Fibroblast of the aortic adventitia (primary cell): ENCODE measurements around the gene UBE2QL1. TPM values are rescaled to one million over a fixed set of nuclear protein-coding genes. Genes with fewer than 3 reads are reported as not detected.

Experiments used
- DNase-seq: peaks from one replicate; pipeline ENCODE4 v3.0.0-alpha.2; 2010; ENCODE audit warnings: low read depth
- H3K4me3 ChIP-seq: 2 replicates; pipeline ENCODE4 v1.5.1; 2011; ENCODE audit warnings: low read depth, mild to moderate bottlenecking, control low read depth, low read length, moderate library complexity
- total RNA-seq: library from RNA; depleted of rRNA; stranded (reverse); fragments of >200 nt; gene quantifications from 2 replicates; pipeline ENCODE4 v1.2.3, GENCODE V29; 2012; ENCODE audit warnings: low replicate concordance
- TF ChIP-seq, protein P1 (sequence below): IDR thresholded peaks from 2 replicates; pipeline ENCODE4 v1.5.1; 2011; ENCODE audit warnings: mild to moderate bottlenecking, low read length, control low read depth, inconsistent platforms; ENCODE audit not compliant: insufficient read depth

UBE2QL1 gene
- total RNA-seq, 1 donor = under 0.01 TPM

DNA sequence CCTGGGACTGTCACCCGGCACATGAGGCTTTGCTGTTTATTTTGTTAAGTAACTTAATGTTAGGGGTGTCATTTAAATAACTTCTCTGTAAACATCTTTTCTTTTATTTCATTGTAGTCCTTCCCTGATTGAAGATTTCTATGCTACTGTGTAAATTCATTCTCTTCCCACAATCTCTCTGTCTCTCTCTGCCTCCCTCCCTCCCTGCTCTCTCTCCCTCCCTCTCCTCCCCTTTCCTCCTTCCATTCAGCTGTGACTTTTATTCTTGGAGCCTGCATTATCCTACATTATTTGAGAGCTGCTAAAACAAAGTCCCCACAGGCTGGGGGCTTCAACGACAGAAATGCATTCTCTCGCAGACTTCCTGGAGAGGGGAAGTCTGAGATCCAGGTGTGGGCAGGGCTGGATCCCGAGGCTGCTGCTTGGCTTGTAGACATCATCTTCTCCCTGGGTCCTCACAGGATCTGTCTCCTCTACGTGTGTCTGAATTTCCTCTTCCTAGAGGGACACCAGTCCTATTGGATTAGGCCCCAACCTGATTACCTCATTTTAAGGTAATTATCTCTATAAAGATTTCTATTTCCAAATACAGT, 18.4 kb downstream of the UBE2QL1 start:
- TF ChIP-seq, protein P1, sequence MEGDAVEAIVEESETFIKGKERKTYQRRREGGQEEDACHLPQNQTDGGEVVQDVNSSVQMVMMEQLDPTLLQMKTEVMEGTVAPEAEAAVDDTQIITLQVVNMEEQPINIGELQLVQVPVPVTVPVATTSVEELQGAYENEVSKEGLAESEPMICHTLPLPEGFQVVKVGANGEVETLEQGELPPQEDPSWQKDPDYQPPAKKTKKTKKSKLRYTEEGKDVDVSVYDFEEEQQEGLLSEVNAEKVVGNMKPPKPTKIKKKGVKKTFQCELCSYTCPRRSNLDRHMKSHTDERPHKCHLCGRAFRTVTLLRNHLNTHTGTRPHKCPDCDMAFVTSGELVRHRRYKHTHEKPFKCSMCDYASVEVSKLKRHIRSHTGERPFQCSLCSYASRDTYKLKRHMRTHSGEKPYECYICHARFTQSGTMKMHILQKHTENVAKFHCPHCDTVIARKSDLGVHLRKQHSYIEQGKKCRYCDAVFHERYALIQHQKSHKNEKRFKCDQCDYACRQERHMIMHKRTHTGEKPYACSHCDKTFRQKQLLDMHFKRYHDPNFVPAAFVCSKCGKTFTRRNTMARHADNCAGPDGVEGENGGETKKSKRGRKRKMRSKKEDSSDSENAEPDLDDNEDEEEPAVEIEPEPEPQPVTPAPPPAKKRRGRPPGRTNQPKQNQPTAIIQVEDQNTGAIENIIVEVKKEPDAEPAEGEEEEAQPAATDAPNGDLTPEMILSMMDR = no peak
- no peak overlapping the region for H3K4me3 ChIP-seq
- no peak for DNase-seq

DNA sequence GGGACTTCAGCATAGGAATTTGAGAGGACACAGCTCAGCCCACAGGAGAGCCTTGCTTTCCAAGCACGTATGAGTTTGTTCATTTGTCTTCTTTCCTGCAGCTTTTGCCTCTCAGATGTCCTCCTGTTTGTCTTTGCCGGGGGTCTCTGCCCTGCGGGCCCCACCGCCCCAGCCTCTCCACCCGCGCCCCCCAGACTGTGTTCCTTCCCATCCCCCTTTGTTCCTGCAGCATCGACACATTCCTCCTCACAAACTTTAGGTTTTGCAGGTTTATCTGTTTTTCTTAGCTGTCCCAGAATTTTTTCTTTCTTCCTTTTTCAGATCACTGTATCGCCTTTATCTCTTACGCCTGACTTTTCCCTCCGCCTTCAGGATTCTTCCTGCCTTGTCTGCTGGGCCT, 18.9 kb downstream of the UBE2QL1 start:
- TF ChIP-seq, protein P1 = no peak
- no peak for DNase-seq
- H3K4me3 ChIP-seq = no peak overlapping the region

DNA sequence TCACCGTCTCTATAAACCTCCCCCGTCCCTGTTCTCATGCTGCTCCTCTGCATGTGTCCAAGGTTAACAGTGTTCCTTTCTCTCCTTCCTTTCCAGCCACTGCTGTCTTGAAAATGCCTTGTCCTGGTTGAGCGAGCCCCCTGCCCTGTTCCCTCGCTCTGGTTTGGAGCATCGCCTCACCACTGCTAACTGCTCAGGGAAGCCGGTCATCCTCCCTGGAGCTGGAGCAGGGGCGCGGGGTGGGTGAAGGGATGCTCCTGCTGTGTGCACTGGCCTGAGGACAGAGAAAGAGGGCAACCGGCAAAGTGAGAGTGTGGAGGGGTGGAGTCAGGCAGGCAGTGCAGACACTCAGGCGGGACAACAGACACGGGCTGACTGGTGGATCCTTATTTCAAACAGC, 19.4 kb downstream of the UBE2QL1 start:
- no peak for DNase-seq
- no peak overlapping the region for H3K4me3 ChIP-seq
- TF ChIP-seq, protein P1 = no peak

DNA sequence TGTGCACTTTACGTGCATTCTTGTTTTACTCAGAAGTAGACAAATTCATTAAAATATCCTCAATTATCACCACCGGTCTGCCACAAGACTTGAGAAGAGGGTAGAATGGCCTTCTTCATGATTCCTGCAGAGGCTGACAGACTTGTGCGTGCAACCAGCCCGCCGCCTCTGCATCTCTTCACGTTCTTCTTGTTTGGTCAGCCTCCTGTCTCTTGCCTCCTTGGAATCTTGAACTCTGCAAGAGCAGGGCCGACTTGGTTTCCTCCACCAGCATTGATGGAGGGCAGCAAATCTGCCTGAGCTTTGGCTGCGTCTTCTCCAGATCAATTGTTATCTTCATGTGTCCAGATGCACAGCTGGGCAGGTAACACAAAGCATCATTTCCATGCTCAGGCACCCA, 20.2 kb downstream of the UBE2QL1 start:
- no peak for DNase-seq
- no peak overlapping the region for H3K4me3 ChIP-seq
- TF ChIP-seq, protein P1 = no peak

DNA sequence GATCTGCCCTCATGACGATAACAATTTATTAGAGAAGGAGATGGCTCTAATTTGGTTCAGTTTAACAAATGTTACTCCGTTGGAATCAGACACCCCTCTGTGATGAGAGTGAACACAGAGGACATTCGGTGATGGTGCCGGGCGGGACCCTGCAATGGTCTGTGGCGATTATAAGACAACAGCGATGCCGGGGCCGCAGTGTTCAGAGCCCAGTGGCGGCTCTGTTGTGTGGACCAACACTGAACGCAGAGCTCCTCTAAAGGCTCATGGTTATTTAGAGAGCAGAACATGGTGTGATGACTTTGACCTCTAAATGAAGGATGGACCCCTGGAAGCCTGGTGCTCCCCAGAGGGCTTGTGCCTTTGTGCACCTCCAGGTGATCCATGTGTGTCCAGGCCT, 21.2 kb downstream of the UBE2QL1 start:
- TF ChIP-seq, protein P1 = no peak
- no peak for DNase-seq
- no peak overlapping the region for H3K4me3 ChIP-seq

DNA sequence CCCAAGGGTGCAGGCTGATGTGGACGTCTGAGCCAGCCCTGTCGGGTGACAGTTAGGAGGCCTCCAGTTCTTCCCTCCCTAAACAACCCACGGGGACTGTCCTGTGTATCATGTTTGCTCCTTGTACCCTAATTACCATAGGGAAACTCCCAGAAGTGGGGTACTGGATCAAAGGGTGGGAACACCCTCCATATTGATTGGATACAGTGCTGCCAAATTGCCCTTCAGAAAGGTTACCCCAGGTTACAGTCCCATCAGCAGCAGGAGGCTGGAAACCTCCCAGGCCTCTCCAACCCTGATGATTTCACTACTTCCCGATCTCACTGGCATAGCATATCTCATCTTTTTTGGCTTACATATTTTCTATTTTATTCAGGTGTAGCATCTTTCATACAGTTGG, 22.0 kb downstream of the UBE2QL1 start:
- H3K4me3 ChIP-seq = no peak overlapping the region
- no peak for DNase-seq
- TF ChIP-seq, protein P1 = no peak

DNA sequence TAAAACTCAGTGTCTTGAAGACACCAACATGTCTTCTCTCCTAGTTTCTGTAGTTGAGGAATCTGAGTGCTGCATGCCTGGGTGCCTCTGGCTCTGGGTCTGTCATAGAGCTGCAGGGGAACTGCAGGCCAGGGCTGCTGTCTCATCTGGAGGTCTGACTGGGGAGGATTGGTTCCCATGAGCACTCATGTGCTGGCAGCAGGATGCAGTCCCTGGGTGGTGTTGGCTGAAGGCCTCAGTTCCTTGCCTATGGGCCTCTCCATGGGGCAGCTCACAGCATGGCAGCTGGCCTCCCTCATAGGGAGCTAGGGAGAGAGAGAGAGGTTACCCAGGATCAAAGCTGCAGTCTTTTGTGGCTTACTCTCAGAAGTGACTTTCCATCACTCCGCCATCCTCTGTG, 22.6 kb downstream of the UBE2QL1 start:
- no peak for DNase-seq
- TF ChIP-seq, protein P1 = no peak
- H3K4me3 ChIP-seq = no peak overlapping the region
